BJ (cell line): ENCODE data around the gene RAP1GAP. TPM values are rescaled to one million over a fixed set of nuclear protein-coding genes. Genes with fewer than 3 reads are reported as not detected.
A peak's percentile ranks its signal among the peaks of the same experiment; 100 is the strongest.
"Not testable (repeated sequence)": the region's sequence is repeated elsewhere in the genome, so short reads cannot be mapped to it uniquely, and the experiment has no call there.

Source experiments
- CTCF ChIA-PET: fragments of 350-600 bp; formaldehyde crosslinking; extraction: SDS; loops from one replicate; lab custom pipeline; 2021; ENCODE audit warnings: antibody characterized with exemption, inconsistent platforms; lab: Yijun Ruan, JAX
- POLR2A ChIA-PET: fragments of 300-600 bp; sonication (Branson Sonifier 250); formaldehyde crosslinking; extraction: SDS; loops from one replicate; lab custom pipeline; 2021; ENCODE audit warnings: antibody characterized with exemption; lab: Charles Lee
- DNase-seq: peaks from one replicate; pipeline ENCODE4 v3.0.0-alpha.2; 2011; ENCODE audit warnings: low read depth
- H3K27me3 ChIP-seq: 2 replicates; pipeline ENCODE4 v1.6.0; 2011; ENCODE audit warnings: low read length; ENCODE audit not compliant: control insufficient read depth, insufficient read depth
- H3K36me3 ChIP-seq: 2 replicates; pipeline ENCODE4 v1.5.1; 2011; ENCODE audit warnings: low read length; ENCODE audit not compliant: control insufficient read depth, insufficient read depth
- H3K4me3 ChIP-seq: 2 replicates; pipeline ENCODE4 v1.5.1; 2011; ENCODE audit warnings: low read depth, mild to moderate bottlenecking, control low read depth, low read length
- CTCF ChIP-seq: IDR thresholded peaks from 2 replicates; pipeline ENCODE4 v1.5.1; 2011; ENCODE audit warnings: low read depth, mild to moderate bottlenecking, control low read depth, inconsistent platforms, low read length, moderate library complexity; ENCODE audit not compliant: insufficient read depth
- polyA plus RNA-seq: library from polyadenylated mRNA; depleted of rRNA; stranded (reverse); fragments of >200 nt; gene quantifications from 2 replicates; pipeline ENCODE4 v1.2.3, GENCODE V29; 2011

Gene RAP1GAP
- polyA plus RNA-seq, 1 experiment: 0.16 TPM

- DNase-seq: no peak
- Histone ChIP-seq H3K27me3 (no peaks in the 10 kb centered on the region), H3K4me3 (no peak overlapping the region), H3K36me3 (peaks cover 3% of the 10 kb centered on the region)
- CTCF ChIA-PET: no interaction called here
- TF ChIP-seq CTCF: no peak
- POLR2A ChIA-PET: interaction anchor here (0.6 kb wide), 1 partner anchor 15 kb away, joined by 3 read pairs; no protein-coding TSS in a partner anchor
Observed at GRCh38 chr1:21680381-21680780, 11.2 kb upstream of the RAP1GAP start.

GRCh38 chr1:21677168-21677567 lies 8.0 kb upstream of the RAP1GAP start:
- no peak for DNase-seq
- CTCF ChIA-PET: no interaction called here
- Histone ChIP-seq H3K4me3 (no peak overlapping the region), H3K27me3 (no peaks in the 10 kb centered on the region), H3K36me3 (peaks cover 1% of the 10 kb centered on the region)
- POLR2A ChIA-PET: no interaction called here
- TF ChIP-seq CTCF: no peak

GRCh38 chr1:21674957-21675356 lies 5.8 kb upstream of the RAP1GAP start:
- CTCF ChIA-PET: interaction anchor here (1.2 kb wide), 1 partner anchor 28 kb away, joined by 3 read pairs; no protein-coding TSS in a partner anchor
- no peak for TF ChIP-seq CTCF
- no peak for DNase-seq

GRCh38 chr1:21673853-21674252 lies 4.7 kb upstream of the RAP1GAP start:
- ChIA-PET CTCF (interaction anchor here (1.2 to 1.5 kb wide), 2 partner anchors 18 to 30 kb away, joined by 3 read pairs; no protein-coding TSS in a partner anchor), POLR2A (interaction anchor here (0.6 kb wide), 1 partner anchor 147 kb away, joined by 6 read pairs; no protein-coding TSS in a partner anchor)
- DNase-seq, H3K36me3 ChIP-seq, H3K4me3 ChIP-seq: not testable (repeated sequence)
- H3K27me3 ChIP-seq: peaks cover 14% of the 10 kb centered on the region

More at GRCh38 chr1:21674957-21675356, 5.8 kb upstream of the RAP1GAP start:
- Histone ChIP-seq H3K27me3 (peaks cover 8% of the 10 kb centered on the region), H3K36me3 (no peaks in the 10 kb centered on the region), H3K4me3 (no peak overlapping the region)
- POLR2A ChIA-PET: no interaction called here

- ChIA-PET POLR2A (interaction anchor here (0.6 kb wide), 1 partner anchor 99 kb away, joined by 6 read pairs; no protein-coding TSS in a partner anchor), CTCF (interaction anchor here (0.9 to 1.5 kb wide), 2 partner anchors 17 to 77 kb away, joined by 3 read pairs; no protein-coding TSS in a partner anchor)
- Histone ChIP-seq H3K4me3 (no peak overlapping the region), H3K27me3 (peaks cover 19% of the 10 kb centered on the region), H3K36me3 (no peaks in the 10 kb centered on the region)
- TF ChIP-seq CTCF: no peak
- DNase-seq: peak; percentile 42
Observed at GRCh38 chr1:21673277-21673780, 4.2 kb upstream of the RAP1GAP start.
